Thymus (tissue), 11 donors: ENCODE results near the gene ARMH1. TPM values are rescaled to one million over a fixed set of nuclear protein-coding genes. Genes with fewer than 3 reads are reported as not detected.

ENCODE experiments used
- DNase-seq, 9 donors: peaks; one replicate each; pipeline ENCODE4 v3.0.0-alpha.2; 2013; ENCODE audit warnings: low spot score in 9 of 9, low read depth in 6 of 9, missing footprints in 1 of 9
- H3K27ac ChIP-seq, 2 donors: one replicate each; pipeline ENCODE4 v1.5.1; 2013; ENCODE audit warnings: control low read depth in 1 of 2, low read depth in 1 of 2, low read length in 1 of 2, mild to moderate bottlenecking in 1 of 2, moderate library complexity in 1 of 2
- H3K27me3 ChIP-seq, 2 donors: one replicate each; pipeline ENCODE4 v1.5.1; 2013; ENCODE audit warnings: low read length in 1 of 2; ENCODE audit not compliant: control insufficient read depth in 2 of 2, insufficient read depth in 1 of 2
- H3K36me3 ChIP-seq, 2 donors: one replicate each; pipeline ENCODE4 v1.5.1; 2013; ENCODE audit warnings: low read length in 1 of 2, mild to moderate bottlenecking in 1 of 2, moderate library complexity in 1 of 2; ENCODE audit not compliant: control insufficient read depth in 2 of 2, insufficient read depth in 2 of 2
- H3K4me1 ChIP-seq, 2 donors: one replicate each; pipeline ENCODE4 v1.5.1; 2013; ENCODE audit warnings: low read length in 2 of 2; ENCODE audit not compliant: control insufficient read depth in 2 of 2, insufficient read depth in 2 of 2
- H3K4me3 ChIP-seq, 2 donors: one replicate each; pipeline ENCODE4 v1.5.1; 2013; ENCODE audit warnings: low read length in 2 of 2, control low read depth in 1 of 2, mild to moderate bottlenecking in 1 of 2
- H3K9me3 ChIP-seq, 2 donors: one replicate each; pipeline ENCODE4 v1.5.1; 2013; ENCODE audit warnings: low read length in 1 of 2, mild to moderate bottlenecking in 1 of 2; ENCODE audit not compliant: control insufficient read depth in 2 of 2, insufficient read depth in 1 of 2
- WGBS: extraction: QIAGEN DNeasy Blood & Tissue Kit; methylation state at CpG from one replicate; pipeline ENCODE4 v1.1.7; 2013; 5-methylcytosine and 5-hydroxymethylcytosine counted together
- polyA plus RNA-seq: library from polyadenylated mRNA; stranded (reverse); fragments of 200-250 nt; gene quantifications from one replicate; pipeline ENCODE4 v1.2.3, GENCODE V29; 2013
- total RNA-seq: library from RNA; stranded (reverse); fragments of 120-200 nt; gene quantifications from one replicate; pipeline ENCODE4 v1.2.4, GENCODE V29; 2013
- donor health status: healthy.

Gene ARMH1
- total and polyA plus RNA-seq, 2 donors = 47.7 to 577 TPM

DNA sequence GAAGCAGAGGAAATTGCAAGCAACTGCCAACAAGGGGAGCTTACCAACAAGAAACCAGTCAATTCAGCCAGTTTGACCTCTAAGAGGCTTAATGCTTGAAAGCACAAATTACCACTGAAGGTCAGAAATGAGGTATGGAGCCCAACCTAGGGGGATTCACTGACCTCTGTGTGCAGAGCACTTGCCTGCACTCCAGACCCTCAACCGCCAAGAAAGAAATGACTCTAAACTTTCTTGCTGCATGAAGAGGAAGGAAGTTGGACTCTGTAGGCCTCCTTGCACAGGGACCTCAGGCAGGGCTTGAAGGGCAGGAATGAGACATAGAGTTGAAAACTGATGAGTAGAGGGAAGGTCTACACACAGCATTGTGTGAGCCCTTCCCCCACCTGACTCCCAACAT is 10.0 kb downstream of the ARMH1 start:
- Histone ChIP-seq H3K4me3 (no peak overlapping the region), H3K27ac (peak overlapping the region; percentile 9 to 71), H3K4me1 (peaks cover 6 to 9% of the 10 kb centered on the region in 2 donors), H3K36me3 (no peaks in the 10 kb centered on the region), H3K9me3 (no peaks in the 10 kb centered on the region), H3K27me3 (no peaks in the 10 kb centered on the region)
- 27% methylated on average over 1 of the region's 1 CpG for WGBS
- peak in 2 of 9 donors; percentile 40 to 60 for DNase-seq

DNA sequence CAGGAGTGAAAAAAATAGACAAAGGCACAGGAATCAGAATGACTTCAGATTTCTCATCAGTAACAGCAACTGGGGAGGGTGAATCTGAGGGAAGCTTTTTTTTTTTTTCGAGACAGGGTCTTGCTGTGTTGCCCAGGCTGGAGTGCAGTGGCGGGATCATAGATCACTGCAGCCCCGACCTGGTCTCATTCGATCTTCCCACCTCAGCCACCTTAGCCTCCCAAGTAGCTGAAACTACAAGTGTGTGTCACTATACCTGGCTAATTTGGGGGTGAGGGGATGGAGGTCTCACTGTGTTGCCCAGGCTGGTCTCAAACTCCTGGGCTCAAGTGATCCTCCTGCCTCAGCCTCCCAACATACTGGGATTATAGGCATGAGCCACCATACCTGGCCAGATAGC is 10.7 kb downstream of the ARMH1 start:
- no peaks in the 10 kb centered on the region for H3K9me3 ChIP-seq
- 97% methylated on average over 4 of the region's 4 CpGs for WGBS
- H3K27ac ChIP-seq = no peak overlapping the region
- no peak for DNase-seq
- no peaks in the 10 kb centered on the region for H3K27me3 ChIP-seq
- peaks cover 6 to 9% of the 10 kb centered on the region in 2 donors for H3K4me1 ChIP-seq
- H3K36me3 ChIP-seq = no peaks in the 10 kb centered on the region
- no peak overlapping the region for H3K4me3 ChIP-seq

- Histone ChIP-seq H3K27me3 (no peaks in the 10 kb centered on the region), H3K4me3 (no peak overlapping the region), H3K9me3 (no peaks in the 10 kb centered on the region), H3K4me1 (peaks cover 6 to 9% of the 10 kb centered on the region in 2 donors), H3K36me3 (no peaks in the 10 kb centered on the region), H3K27ac (no peak overlapping the region)
- DNase-seq = no peak
- WGBS = 93% methylated on average over 8 of the region's 8 CpGs
Observed at GRCh38 chr1:44685881-44686280, 11.4 kb downstream of the ARMH1 start.

DNA sequence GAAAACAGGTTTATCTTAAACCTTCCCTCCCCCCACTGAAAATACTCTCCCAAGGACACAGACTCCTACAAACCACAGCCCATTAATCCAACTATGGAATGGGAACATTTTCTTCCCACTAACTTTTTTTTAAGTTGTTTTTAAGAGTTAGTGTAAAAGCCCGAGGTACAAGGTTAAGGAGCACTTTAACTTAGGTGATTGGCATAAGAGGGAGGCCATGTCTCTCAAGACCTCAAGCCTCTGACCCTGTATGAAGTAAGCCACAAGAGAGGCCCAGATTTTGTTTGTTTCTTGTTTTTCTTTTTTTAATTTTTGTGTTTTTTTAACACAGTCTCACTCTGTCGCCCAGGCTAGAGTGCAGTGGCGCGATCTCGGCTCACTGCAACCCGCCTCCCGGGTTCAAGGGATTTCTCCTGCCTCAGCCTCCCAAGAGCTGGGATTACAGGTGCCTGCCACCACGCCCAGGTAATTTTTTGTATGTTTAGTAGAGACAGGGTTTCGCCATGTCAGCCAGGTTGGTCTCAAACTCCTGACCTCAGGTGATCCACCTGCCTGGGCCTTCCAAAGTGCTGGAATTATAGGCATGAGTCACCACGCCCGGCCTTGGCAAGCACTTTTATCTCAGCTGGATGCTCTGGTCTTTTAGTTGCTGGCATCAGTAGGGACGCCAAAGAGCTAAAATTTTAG is 14.4 kb downstream of the ARMH1 start:
- no peak overlapping the region for H3K27ac ChIP-seq
- WGBS = 97% methylated on average over 12 of the region's 12 CpGs

GRCh38 chr1:44689447-44689765 is 14.9 kb downstream of the ARMH1 start:
- 98% methylated on average over 3 of the region's 3 CpGs for WGBS
- H3K4me1 ChIP-seq = peaks cover 5 to 8% of the 10 kb centered on the region in 2 donors
- no peak overlapping the region for H3K4me3 ChIP-seq
- DNase-seq = no peak
- no peaks in the 10 kb centered on the region for H3K36me3 ChIP-seq
- H3K27me3 ChIP-seq = no peaks in the 10 kb centered on the region
- H3K9me3 ChIP-seq = no peaks in the 10 kb centered on the region
- H3K27ac ChIP-seq = no peak overlapping the region

More for the DNA sequence above, 14.4 kb downstream of the ARMH1 start:
- H3K4me3 ChIP-seq = no peak overlapping the region
- no peaks in the 10 kb centered on the region for H3K36me3 ChIP-seq
- H3K4me1 ChIP-seq = peaks cover 6 to 9% of the 10 kb centered on the region in 2 donors
- no peaks in the 10 kb centered on the region for H3K27me3 ChIP-seq
- no peaks in the 10 kb centered on the region for H3K9me3 ChIP-seq
- no peak for DNase-seq

DNA sequence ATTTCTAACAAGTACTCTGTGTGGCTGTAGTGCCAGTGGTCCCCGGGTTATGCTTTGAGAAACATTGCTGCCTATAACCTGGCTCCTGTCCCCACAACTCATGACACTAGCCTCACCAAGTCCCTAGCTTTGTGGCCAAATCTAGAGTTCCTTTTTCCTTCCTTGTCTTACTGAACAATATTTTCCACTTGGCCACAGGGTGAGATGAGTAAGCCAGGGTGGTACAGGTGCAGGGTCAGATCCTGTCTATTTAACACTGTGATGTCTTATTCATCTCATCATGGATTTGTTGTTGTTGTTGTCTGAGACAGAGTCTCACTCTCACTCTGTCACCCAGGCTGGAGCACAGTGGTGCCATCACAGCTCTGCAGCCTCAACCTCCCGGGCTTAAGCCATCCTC is 18.6 kb downstream of the ARMH1 start:
- WGBS = 95% methylated on average over 2 of the region's 2 CpGs
- H3K36me3 ChIP-seq = no peaks in the 10 kb centered on the region
- H3K27ac ChIP-seq = no peak overlapping the region
- no peak for DNase-seq
- no peaks in the 10 kb centered on the region for H3K27me3 ChIP-seq
- H3K4me1 ChIP-seq = peaks cover 0 to 9% of the 10 kb centered on the region in 2 donors
- no peaks in the 10 kb centered on the region for H3K9me3 ChIP-seq
- H3K4me3 ChIP-seq = no peak overlapping the region

DNA sequence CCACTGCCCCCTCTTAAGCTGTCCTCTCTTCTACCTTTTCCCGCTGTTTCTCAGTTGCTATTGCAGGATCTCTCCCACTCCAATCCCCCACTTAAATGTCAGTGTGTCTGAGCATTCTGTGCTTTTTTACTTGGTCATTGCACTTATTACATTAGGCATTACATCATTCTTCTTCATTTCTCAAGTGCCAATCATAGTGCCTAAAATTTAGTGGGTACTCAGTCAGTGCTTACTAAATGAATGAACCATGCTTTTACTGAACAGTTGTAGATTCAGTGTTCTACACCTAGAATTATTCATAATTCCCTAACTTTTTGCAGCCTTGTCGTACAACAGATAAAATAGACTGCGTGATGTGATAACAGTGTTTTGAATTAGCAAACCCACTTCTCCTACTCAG is 19.4 kb downstream of the ARMH1 start:
- DNase-seq = no peak
- Histone ChIP-seq H3K9me3 (no peaks in the 10 kb centered on the region), H3K27me3 (no peaks in the 10 kb centered on the region), H3K36me3 (no peaks in the 10 kb centered on the region), H3K27ac (no peak overlapping the region), H3K4me3 (no peak overlapping the region), H3K4me1 (peaks cover 0 to 9% of the 10 kb centered on the region in 2 donors)
- 99% methylated on average over 3 of the region's 3 CpGs for WGBS

- no peak for DNase-seq
- Histone ChIP-seq H3K9me3 (no peaks in the 10 kb centered on the region), H3K27ac (no peak overlapping the region), H3K4me1 (peaks cover 0 to 9% of the 10 kb centered on the region in 2 donors), H3K36me3 (no peaks in the 10 kb centered on the region), H3K27me3 (no peaks in the 10 kb centered on the region), H3K4me3 (no peak overlapping the region)
- WGBS = 94% methylated on average over 7 of the region's 7 CpGs
Observed at GRCh38 chr1:44694863-44695478, 20.5 kb downstream of the ARMH1 start.

DNA sequence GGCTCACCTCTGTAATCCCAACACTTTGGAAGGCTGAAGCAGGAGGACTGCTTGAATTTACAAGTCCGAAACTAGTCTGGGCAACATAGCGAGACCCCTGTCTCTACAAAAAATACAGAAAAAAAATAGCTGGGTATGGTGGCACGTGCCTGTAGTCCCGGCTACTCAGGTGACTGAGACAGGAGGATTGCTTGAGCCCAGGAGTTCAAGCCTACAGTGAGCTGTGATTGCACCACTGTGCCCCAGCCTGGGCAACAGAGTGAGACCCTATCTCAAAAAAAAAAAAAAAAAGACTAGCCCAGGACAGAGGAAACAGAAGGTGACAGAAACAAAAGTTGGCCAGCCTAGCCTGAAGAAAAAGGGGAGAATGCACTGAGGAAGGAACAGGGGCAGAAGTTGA is 21.2 kb downstream of the ARMH1 start:
- 97% methylated on average over 4 of the region's 4 CpGs for WGBS
- Histone ChIP-seq H3K27ac (no peak overlapping the region), H3K4me3 (no peak overlapping the region), H3K9me3 (no peaks in the 10 kb centered on the region), H3K4me1 (peaks cover 0 to 9% of the 10 kb centered on the region in 2 donors), H3K27me3 (no peaks in the 10 kb centered on the region), H3K36me3 (no peaks in the 10 kb centered on the region)
- DNase-seq = no peak
